Effector memory CD8-positive, alpha-beta T cell (primary cell): ENCODE results near the gene KCTD6.

Source experiments
- ATAC-seq: fragments of 150-1000 bp; cut with Tn5 transposase; replicated peaks from 2 replicates; pipeline ENCODE4 v1.10.0; 2021; ENCODE audit warnings: mild to moderate bottlenecking, moderate library complexity
- DNase-seq, 3 experiments: peaks; one replicate each; pipeline ENCODE4 v3.0.0; 2021
- H3K27ac Mint-ChIP-seq, 2 donors: one replicate each; pipeline ENCODE4 v1.8.0; 2022; ENCODE audit warnings: mild to moderate bottlenecking in 2 of 2, mixed read lengths in 2 of 2, moderate library complexity in 2 of 2
- H3K27me3 Mint-ChIP-seq, 2 donors: one replicate each; pipeline ENCODE4 v1.8.0; 2022; ENCODE audit warnings: mixed read lengths in 2 of 2
- H3K36me3 Mint-ChIP-seq: one replicate; pipeline ENCODE4 v1.8.0; 2022; ENCODE audit warnings: mild to moderate bottlenecking, moderate library complexity, mixed read lengths; ENCODE audit not compliant: insufficient read depth
- H3K4me1 Mint-ChIP-seq, 2 donors: one replicate each; pipeline ENCODE4 v1.8.0; 2022; ENCODE audit warnings: low read depth in 2 of 2, mixed read lengths in 2 of 2
- H3K4me3 Mint-ChIP-seq, 2 donors: one replicate each; pipeline ENCODE4 v1.8.0; 2022; ENCODE audit warnings: mild to moderate bottlenecking in 2 of 2, mixed read lengths in 2 of 2, moderate library complexity in 2 of 2
- H3K9me3 Mint-ChIP-seq, 2 donors: one replicate each; pipeline ENCODE4 v1.8.0; 2022; ENCODE audit warnings: mixed read lengths in 2 of 2

Gene KCTD6

GRCh38 chr3:58474348-58474911, 17.5 kb upstream of the KCTD6 start:
- Mint-ChIP-seq H3K27ac (peak overlapping the region; percentile 11 to 23), H3K4me1 (peaks cover 48 to 49% of the 10 kb centered on the region in 2 donors), H3K9me3 (no peaks in the 10 kb centered on the region), H3K4me3 (no peak overlapping the region), H3K36me3 (peaks cover 3% of the 10 kb centered on the region), H3K27me3 (no peaks in the 10 kb centered on the region)
- ATAC-seq, result no peak
- no peak for DNase-seq

GRCh38 chr3:58474967-58475578, 16.8 kb upstream of the KCTD6 start:
- Mint-ChIP-seq H3K36me3 (peaks cover 3% of the 10 kb centered on the region), H3K27me3 (no peaks in the 10 kb centered on the region), H3K9me3 (no peaks in the 10 kb centered on the region), H3K4me3 (no peak overlapping the region), H3K27ac (peak overlapping the region; percentile 18 to 23), H3K4me1 (peaks cover 45 to 48% of the 10 kb centered on the region in 2 donors)
- ATAC-seq (no peak), DNase-seq (no peak)

GRCh38 chr3:58478781-58479180, 13.1 kb upstream of the KCTD6 start:
- no peak overlapping the region for H3K27ac Mint-ChIP-seq
- ATAC-seq, result no peak
- H3K27me3 Mint-ChIP-seq, result no peaks in the 10 kb centered on the region
- no peaks in the 10 kb centered on the region for H3K9me3 Mint-ChIP-seq
- H3K36me3 Mint-ChIP-seq, result no peaks in the 10 kb centered on the region
- peaks cover 18 to 20% of the 10 kb centered on the region in 2 donors for H3K4me1 Mint-ChIP-seq
- DNase-seq, result no peak
- no peak overlapping the region for H3K4me3 Mint-ChIP-seq

GRCh38 chr3:58480309-58480708, 11.6 kb upstream of the KCTD6 start:
- Mint-ChIP-seq H3K36me3 (no peaks in the 10 kb centered on the region), H3K27ac (peak overlapping the region in 1 of 2 donors; percentile 59), H3K4me3 (no peak overlapping the region), H3K27me3 (no peaks in the 10 kb centered on the region), H3K4me1 (peaks cover 4 to 6% of the 10 kb centered on the region in 2 donors), H3K9me3 (no peaks in the 10 kb centered on the region)
- DNase-seq (no peak), ATAC-seq (no peak)

- peak; percentile 72 for ATAC-seq
- H3K9me3 Mint-ChIP-seq, result no peaks in the 10 kb centered on the region
- no peaks in the 10 kb centered on the region for H3K36me3 Mint-ChIP-seq
- H3K4me1 Mint-ChIP-seq, result peaks cover 9 to 18% of the 10 kb centered on the region in 2 donors
- H3K27me3 Mint-ChIP-seq, result no peaks in the 10 kb centered on the region
- no peak for DNase-seq
- H3K27ac Mint-ChIP-seq, result peak overlapping the region; percentile 5 to 36
- H3K4me3 Mint-ChIP-seq, result no peak overlapping the region
Observed at GRCh38 chr3:58482917-58483636, 8.8 kb upstream of the KCTD6 start.

GRCh38 chr3:58484045-58484721, 7.7 kb upstream of the KCTD6 start:
- H3K27ac Mint-ChIP-seq, result peak overlapping the region in 1 of 2 donors; percentile 5
- peaks cover 9 to 18% of the 10 kb centered on the region in 2 donors for H3K4me1 Mint-ChIP-seq
- no peak overlapping the region for H3K4me3 Mint-ChIP-seq
- ATAC-seq (no peak), DNase-seq (no peak)
- H3K36me3 Mint-ChIP-seq, result no peaks in the 10 kb centered on the region
- no peaks in the 10 kb centered on the region for H3K9me3 Mint-ChIP-seq
- H3K27me3 Mint-ChIP-seq, result no peaks in the 10 kb centered on the region

- Mint-ChIP-seq H3K4me3 (no peak overlapping the region), H3K36me3 (no peaks in the 10 kb centered on the region), H3K27ac (no peak overlapping the region), H3K27me3 (no peaks in the 10 kb centered on the region), H3K9me3 (no peaks in the 10 kb centered on the region), H3K4me1 (peaks cover 9 to 18% of the 10 kb centered on the region in 2 donors)
- DNase-seq (no peak), ATAC-seq (no peak)
Observed at GRCh38 chr3:58484722-58485069, 7.2 kb upstream of the KCTD6 start.

GRCh38 chr3:58485801-58486435, 6.0 kb upstream of the KCTD6 start:
- H3K27ac Mint-ChIP-seq, result peak overlapping the region in 1 of 2 donors; percentile 46
- no peaks in the 10 kb centered on the region for H3K9me3 Mint-ChIP-seq

GRCh38 chr3:58487140-58487886, 4.6 kb upstream of the KCTD6 start:
- DNase-seq, result no peak

More at GRCh38 chr3:58485801-58486435, 6.0 kb upstream of the KCTD6 start:
- Mint-ChIP-seq H3K4me1 (peaks cover 12 to 25% of the 10 kb centered on the region in 2 donors), H3K27me3 (no peaks in the 10 kb centered on the region), H3K4me3 (peak overlapping the region in 1 of 2 donors; percentile 22), H3K36me3 (no peaks in the 10 kb centered on the region)
- DNase-seq (no peak), ATAC-seq (no peak)

GRCh38 chr3:58488967-58489366, 2.9 kb upstream of the KCTD6 start:
- Mint-ChIP-seq H3K36me3 (peaks cover 9% of the 10 kb centered on the region), H3K9me3 (no peaks in the 10 kb centered on the region), H3K4me3 (no peak overlapping the region), H3K4me1 (peaks cover 32 to 42% of the 10 kb centered on the region in 2 donors), H3K27ac (no peak overlapping the region), H3K27me3 (no peaks in the 10 kb centered on the region)
- no peak for ATAC-seq
- no peak for DNase-seq

More at GRCh38 chr3:58487140-58487886, 4.6 kb upstream of the KCTD6 start:
- ATAC-seq, result no peak
- H3K4me1 Mint-ChIP-seq, result peaks cover 17 to 30% of the 10 kb centered on the region in 2 donors
- no peaks in the 10 kb centered on the region for H3K9me3 Mint-ChIP-seq
- no peaks in the 10 kb centered on the region for H3K27me3 Mint-ChIP-seq
- peaks cover 5% of the 10 kb centered on the region for H3K36me3 Mint-ChIP-seq
- H3K4me3 Mint-ChIP-seq, result peak overlapping the region in 1 of 2 donors; percentile 22
- H3K27ac Mint-ChIP-seq, result peak overlapping the region in 1 of 2 donors; percentile 46

GRCh38 chr3:58490860-58491501, 915 bp upstream of the KCTD6 start:
- H3K27ac Mint-ChIP-seq, result peak overlapping the region; percentile 62 to 75
- no peak for ATAC-seq
- peaks cover 9% of the 10 kb centered on the region for H3K36me3 Mint-ChIP-seq

GRCh38 chr3:58492494-58492905, 604 bp downstream of the KCTD6 start:
- DNase-seq (peak in 2 of 3 experiments; percentile 7 to 20), ATAC-seq (peak; percentile 14)
- Mint-ChIP-seq H3K27ac (peak overlapping the region; percentile 79 to 88), H3K4me1 (peaks cover 50 to 58% of the 10 kb centered on the region in 2 donors), H3K9me3 (no peaks in the 10 kb centered on the region), H3K4me3 (peak overlapping the region; percentile 82 to 89), H3K36me3 (peaks cover 9% of the 10 kb centered on the region), H3K27me3 (no peaks in the 10 kb centered on the region)

More at GRCh38 chr3:58490860-58491501, 915 bp upstream of the KCTD6 start:
- no peaks in the 10 kb centered on the region for H3K27me3 Mint-ChIP-seq
- DNase-seq, result no peak
- H3K4me1 Mint-ChIP-seq, result peaks cover 50% of the 10 kb centered on the region in 2 donors
- H3K9me3 Mint-ChIP-seq, result no peaks in the 10 kb centered on the region
- peak overlapping the region; percentile 73 to 82 for H3K4me3 Mint-ChIP-seq
